GM19467 (cell line): ENCODE measurements around the gene CARD14.
"Not testable (repeated sequence)": the region's sequence is repeated elsewhere in the genome, so short reads cannot be mapped to it uniquely, and the experiment has no call there.

Experiments used
- ATAC-seq: cut with Tn5 transposase; IDR thresholded peaks from one replicate; pipeline ENCODE4 v1.9.1; 2021; ENCODE audit warnings: mild to moderate bottlenecking, moderate library complexity; ENCODE audit not compliant: unreplicated experiment

CARD14 gene

DNA sequence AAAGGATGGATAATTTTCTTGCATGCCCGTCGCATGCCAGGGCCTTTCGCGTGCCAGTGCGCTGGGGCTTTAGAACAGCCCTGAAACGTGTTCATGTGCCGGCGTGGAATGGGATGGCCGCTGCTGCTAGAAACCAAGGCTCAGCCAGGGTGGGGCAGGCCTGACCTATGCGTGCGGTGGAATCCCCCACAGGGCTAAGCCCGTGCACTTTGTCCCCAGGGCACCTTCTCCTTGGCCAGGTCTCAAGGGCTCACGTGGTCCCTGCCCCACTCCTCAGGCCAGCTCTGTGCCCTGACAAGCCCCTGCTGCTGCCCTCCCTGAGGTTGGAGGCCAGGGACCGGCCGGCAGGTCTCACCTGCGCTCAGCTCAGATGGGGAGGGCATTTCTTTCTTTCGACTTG is 77.7 kb downstream of the CARD14 start:
- ATAC-seq = no peak

DNA sequence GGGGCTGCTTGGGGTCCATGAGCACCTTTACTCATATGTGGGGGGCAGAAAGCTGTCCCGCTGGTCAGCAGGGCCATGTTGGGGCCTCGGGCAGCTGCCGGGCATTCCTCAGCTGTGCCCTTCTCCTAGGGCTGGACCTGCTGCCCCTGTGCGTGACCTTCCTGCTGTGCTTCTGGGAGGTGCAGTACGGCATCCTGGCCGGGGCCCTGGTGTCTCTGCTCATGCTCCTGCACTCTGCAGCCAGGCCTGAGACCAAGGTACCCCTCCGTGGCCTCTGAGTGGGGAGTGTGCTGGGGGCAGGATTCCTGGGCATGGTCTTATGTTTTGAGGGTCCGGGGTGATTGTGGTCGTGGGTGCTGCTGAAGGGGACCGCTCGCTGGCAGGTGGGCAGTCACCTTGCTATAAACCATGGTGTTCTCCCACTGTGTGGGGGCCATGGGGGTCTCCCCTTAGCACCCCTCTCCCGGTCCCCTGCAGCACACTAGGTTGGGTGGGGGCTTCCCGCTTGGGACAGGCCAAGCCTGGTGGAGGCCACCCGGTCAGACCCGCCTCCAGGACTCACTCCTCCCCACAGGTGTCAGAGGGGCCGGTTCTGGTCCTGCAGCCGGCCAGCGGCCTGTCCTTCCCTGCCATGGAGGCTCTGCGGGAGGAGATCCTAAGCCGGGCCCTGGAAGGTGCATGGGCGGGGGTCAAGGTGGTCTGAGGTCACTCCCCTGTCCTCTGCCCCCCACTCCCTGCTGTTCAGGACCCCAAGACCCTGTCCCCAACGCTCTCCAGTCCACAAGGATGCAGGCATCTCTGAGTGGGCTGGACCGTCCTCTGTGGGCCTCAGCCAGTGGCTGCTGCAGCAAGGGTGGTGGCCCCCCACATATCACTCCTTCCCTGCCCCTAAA is 78.4 kb downstream of the CARD14 start:
- ATAC-seq = no peak

DNA sequence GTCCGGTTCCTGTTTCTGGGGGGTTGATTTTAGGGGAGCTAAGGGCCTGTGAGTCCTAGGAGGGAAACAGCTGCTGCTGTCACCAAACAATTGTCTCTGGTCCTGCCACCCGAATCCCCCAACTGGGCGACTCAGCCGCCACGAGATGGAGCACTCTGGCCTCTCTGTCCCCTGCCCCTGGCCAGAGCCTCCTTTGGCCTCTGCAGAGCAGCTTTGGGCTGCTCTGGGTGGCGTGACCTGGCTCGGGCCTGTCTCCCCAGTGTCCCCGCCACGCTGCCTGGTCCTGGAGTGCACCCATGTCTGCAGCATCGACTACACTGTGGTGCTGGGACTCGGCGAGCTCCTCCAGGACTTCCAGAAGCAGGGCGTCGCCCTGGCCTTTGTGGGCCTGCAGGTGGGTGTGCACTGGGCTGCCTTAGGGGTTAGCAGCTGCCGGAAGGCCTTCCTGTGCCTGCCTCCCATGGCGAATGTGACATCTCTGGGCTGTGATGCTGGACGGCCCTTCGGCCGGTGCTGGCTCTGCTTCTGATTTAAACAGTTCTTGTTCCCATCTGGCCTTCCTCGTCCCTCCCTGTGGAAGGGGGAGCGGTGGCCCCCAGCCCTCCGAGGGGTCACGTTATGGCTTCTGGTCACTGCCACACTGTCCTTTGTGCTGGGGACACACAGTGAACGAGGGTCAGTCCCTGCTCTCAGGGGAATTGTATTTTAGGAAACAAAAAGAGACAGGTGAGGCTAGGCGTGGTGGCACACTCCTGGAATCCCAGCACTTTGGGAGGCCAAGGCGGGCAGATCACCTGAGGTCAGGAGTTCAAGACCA is 79.3 kb downstream of the CARD14 start:
- no peak for ATAC-seq

DNA sequence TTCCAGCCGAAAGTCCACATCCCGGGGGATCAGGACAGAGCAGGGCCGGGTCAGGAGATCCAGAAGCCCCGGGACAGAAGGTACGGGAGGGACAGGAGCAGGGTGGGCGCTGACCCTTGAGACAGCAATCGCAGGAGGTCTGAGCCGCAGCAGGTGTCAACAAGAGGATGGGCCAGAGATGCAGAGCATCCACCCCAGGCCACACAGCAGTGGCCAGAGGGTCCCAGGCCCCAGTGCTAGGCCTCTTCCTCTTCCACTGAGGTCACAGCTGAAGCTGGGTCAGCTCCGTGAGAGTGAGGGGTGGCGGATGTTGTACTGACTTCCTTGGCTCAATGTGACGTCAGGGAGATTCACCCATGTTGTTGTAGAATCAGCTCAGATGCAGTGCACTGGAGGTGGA is 82.1 kb downstream of the CARD14 start:
- no peak for ATAC-seq

DNA sequence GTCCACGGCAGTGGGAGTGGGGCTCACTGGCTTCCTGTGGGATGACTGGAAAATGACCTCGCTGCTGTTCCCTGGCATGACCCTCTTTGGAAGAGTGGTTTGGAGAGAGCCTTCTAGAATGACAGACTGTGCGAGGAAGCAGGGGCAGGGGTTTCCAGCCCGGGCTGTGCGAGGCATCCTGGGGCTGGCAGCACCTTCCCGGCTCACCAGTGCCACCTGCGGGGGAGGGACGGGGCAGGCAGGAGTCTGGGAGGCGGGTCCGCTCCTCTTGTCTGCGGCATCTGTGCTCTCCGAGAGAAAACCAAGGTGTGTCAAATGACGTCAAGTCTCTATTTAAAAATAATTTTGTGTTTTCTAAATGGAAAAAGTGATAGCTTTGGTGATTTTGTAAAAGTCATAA is 83.0 kb downstream of the CARD14 start:
- no peak for ATAC-seq

DNA sequence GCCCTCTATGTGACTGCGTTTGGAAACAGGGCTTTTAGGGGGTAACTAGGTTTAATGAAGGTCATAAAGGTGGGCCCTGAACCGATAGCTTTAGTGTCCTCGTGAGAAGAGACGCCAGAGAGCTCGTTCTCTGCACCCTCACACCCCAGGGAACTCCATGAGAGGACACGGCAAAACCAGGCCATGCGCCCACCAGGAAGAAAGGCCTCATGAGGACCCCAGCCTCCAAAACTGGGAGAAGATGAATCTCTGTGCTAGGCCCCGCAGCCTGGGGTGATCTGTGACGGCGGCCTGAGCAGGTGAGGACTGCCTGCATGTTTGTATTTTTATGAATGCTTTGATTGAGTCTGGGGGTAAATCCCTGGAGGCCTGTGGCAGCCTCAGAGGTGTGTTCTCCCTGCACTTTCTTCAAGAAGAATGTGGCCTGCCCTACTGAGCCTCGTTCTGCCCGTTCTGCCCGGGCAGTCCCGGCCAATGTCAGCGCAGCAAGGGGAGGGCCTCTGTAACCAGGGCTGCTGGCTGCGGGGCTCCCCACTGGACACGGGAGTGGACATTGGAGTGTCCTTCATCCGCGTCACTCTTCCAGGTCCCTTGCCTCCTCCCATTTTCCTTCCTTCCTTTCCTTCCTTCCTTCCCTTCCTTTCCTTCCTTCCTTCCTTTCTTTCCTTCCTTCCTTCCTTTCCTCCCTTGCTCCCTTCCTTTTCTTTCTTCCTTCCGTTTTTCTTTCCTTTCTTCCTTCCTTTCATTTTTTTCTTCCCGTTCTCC is 84.0 kb downstream of the CARD14 start:
- ATAC-seq = no peak

DNA sequence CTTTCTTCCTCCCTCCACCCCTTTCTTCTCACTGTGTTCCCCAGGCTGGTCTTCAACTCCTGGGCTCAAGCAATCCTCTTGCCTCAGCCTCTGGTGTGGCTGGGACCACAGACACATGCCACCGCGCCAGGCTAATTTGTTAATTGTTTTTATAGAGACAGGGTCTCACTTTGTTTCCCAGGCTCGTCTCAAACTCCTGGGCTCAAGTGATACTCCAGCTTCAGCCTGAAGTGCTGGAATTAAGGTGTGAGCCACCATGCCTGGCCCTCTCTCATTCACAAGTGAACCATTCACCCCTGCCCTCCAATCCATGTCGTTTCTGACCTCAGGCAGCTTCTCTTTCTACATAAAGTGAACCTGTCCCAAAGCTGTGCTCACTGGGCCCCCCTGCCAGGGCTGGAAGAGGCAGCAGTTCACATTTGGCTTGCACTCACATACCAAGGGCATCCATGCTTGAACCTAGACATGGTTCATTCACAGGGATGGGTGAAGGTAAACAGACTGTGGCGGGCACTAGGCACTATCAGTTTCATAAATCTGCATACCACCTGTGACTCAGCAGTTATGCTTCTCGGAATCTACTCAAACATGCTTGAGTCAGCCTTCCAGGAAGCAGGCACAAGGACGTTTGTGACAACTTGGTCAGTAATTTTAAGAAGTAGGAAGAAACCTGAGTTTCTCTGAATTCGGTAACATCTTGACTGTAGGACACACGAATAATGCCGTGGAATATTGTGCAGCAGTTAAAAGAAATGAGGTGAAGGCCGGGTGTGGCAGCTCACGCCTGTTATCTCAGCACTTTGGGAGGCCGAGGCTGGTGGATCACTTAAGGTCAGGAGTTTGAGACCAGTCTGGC is 84.8 kb downstream of the CARD14 start:
- no peak for ATAC-seq

DNA sequence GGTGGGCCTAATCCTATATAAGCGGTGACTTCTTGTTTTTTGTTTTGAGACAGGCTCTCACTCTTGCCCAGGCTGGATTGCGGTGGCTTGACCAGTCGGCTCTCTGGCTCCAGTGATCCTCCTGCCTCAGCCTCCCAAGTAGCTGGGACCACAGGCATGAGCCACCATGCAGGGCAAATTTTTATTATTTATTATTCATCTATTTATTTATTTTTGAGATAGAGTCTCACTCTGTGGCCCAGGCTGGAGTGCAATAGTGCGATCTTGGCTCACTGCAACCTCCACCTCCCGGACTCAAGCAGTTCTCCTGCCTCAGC is 86.2 kb downstream of the CARD14 start:
- ATAC-seq = no peak

DNA sequence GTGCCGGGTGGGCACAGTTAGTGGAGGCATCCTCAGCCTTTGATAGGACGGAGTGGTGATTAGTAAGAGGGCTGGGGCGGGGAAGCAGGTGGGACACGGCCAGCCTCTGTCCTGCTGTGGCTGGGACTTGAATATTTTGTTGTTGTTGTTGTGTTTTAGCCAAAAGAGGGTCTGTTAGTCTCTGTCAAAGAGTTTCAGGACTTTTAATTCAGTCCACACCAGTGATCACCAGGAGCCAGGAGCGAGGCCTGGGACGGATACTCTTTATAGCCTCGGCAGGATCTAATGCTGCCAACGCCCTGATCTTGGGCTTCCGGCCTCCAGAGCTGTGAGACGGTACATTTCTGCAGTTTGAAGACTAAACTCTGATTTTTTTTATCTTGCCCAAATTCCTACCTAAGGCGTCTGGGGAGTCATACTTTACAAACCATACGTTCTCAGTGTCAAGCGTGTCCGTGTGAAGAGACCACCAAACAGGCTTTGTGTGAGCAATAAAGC is 87.9 kb downstream of the CARD14 start:
- no peak for ATAC-seq

DNA sequence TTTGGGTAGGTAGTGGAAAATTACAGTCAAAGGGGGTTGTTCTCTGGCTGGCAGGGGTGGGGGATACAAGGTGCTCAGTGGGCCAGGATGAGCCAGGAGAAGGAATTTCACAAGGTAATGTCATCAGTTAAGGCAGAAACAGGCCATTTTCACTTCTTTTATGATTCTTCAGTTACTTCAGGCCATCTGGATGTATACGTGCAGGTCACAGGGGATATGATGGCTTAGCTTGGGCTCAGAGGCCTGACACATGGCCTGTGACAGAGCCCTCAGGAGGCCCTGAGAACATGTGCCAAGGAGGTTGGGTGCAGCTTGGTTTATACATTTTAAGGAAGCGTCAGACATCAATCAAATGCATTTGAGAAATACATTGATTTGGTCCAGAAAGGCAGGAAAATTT is 88.5 kb downstream of the CARD14 start:
- ATAC-seq = not testable (repeated sequence)
